ENCODE results near the gene ADCY2.

The ADCY2 gene

GRCh38 chr5:7795306-7795705 is 399.4 kb downstream of the ADCY2 start:
- no peak overlapping the region for H3K27ac ChIP-seq (ENCODE audit: low read length)
- H3K27me3 ChIP-seq (ENCODE audit: control insufficient read depth in 1 of 2, insufficient read depth in 2 of 2, low read length in 2 of 2) = no peaks in the 10 kb centered on the region
- peaks cover 4% of the 10 kb centered on the region in 2 donors for H3K36me3 ChIP-seq (ENCODE audit: control insufficient read depth in 2 of 2, insufficient read depth in 2 of 2, low read length in 2 of 2)
- H3K9me3 ChIP-seq (ENCODE audit: control insufficient read depth in 2 of 2, low read length in 2 of 2) = no peaks in the 10 kb centered on the region
- peaks cover 3% of the 10 kb centered on the region for H3K4me1 ChIP-seq (ENCODE audit: control insufficient read depth, insufficient read depth, low read length)
- H3K4me3 ChIP-seq (ENCODE audit: low read length in 2 of 2) = no peak overlapping the region
- no peak overlapping the region for H3K9ac ChIP-seq (ENCODE audit: low read length in 2 of 2)

- H3K27me3 ChIP-seq (ENCODE audit: control insufficient read depth in 1 of 2, insufficient read depth in 2 of 2, low read length in 2 of 2) = no peaks in the 10 kb centered on the region
- no peaks in the 10 kb centered on the region for H3K9me3 ChIP-seq (ENCODE audit: control insufficient read depth in 2 of 2, low read length in 2 of 2)
- H3K27ac ChIP-seq (ENCODE audit: low read length) = peak overlapping the region; percentile 24
- H3K4me1 ChIP-seq (ENCODE audit: control insufficient read depth, insufficient read depth, low read length) = no peaks in the 10 kb centered on the region
- H3K36me3 ChIP-seq (ENCODE audit: control insufficient read depth in 2 of 2, insufficient read depth in 2 of 2, low read length in 2 of 2) = peaks cover under 1 to 3% of the 10 kb centered on the region in 2 donors
- no peak overlapping the region for H3K9ac ChIP-seq (ENCODE audit: low read length in 2 of 2)
- no peak overlapping the region for H3K4me3 ChIP-seq (ENCODE audit: low read length in 2 of 2)
Observed at GRCh38 chr5:7801891-7802614, 406.1 kb downstream of the ADCY2 start.

- Histone ChIP-seq H3K9me3 (ENCODE audit: control insufficient read depth in 2 of 2, low read length in 2 of 2) (no peaks in the 10 kb centered on the region), H3K4me3 (ENCODE audit: low read length in 2 of 2) (no peak overlapping the region), H3K36me3 (ENCODE audit: control insufficient read depth in 2 of 2, insufficient read depth in 2 of 2, low read length in 2 of 2) (peaks cover 3 to 7% of the 10 kb centered on the region in 2 donors), H3K4me1 (ENCODE audit: control insufficient read depth, insufficient read depth, low read length) (no peaks in the 10 kb centered on the region), H3K27ac (ENCODE audit: low read length) (no peak overlapping the region), H3K9ac (ENCODE audit: low read length in 2 of 2) (no peak overlapping the region), H3K27me3 (ENCODE audit: control insufficient read depth in 1 of 2, insufficient read depth in 2 of 2, low read length in 2 of 2) (no peaks in the 10 kb centered on the region)
Observed at GRCh38 chr5:7802855-7803254, 406.9 kb downstream of the ADCY2 start.

- H3K4me3 ChIP-seq (ENCODE audit: low read length in 2 of 2) = no peak overlapping the region
- H3K4me1 ChIP-seq (ENCODE audit: control insufficient read depth, insufficient read depth, low read length) = no peaks in the 10 kb centered on the region
- H3K9ac ChIP-seq (ENCODE audit: low read length in 2 of 2) = no peak overlapping the region
- no peak overlapping the region for H3K27ac ChIP-seq (ENCODE audit: low read length)
- no peaks in the 10 kb centered on the region for H3K9me3 ChIP-seq (ENCODE audit: control insufficient read depth in 2 of 2, low read length in 2 of 2)
- peaks cover 3 to 7% of the 10 kb centered on the region in 2 donors for H3K36me3 ChIP-seq (ENCODE audit: control insufficient read depth in 2 of 2, insufficient read depth in 2 of 2, low read length in 2 of 2)
- no peaks in the 10 kb centered on the region for H3K27me3 ChIP-seq (ENCODE audit: control insufficient read depth in 1 of 2, insufficient read depth in 2 of 2, low read length in 2 of 2)
Observed at GRCh38 chr5:7803937-7804336, 408.0 kb downstream of the ADCY2 start.

GRCh38 chr5:7805379-7805778 is 409.4 kb downstream of the ADCY2 start:
- Histone ChIP-seq H3K27me3 (ENCODE audit: control insufficient read depth in 1 of 2, insufficient read depth in 2 of 2, low read length in 2 of 2) (no peaks in the 10 kb centered on the region), H3K9ac (ENCODE audit: low read length in 2 of 2) (no peak overlapping the region), H3K36me3 (ENCODE audit: control insufficient read depth in 2 of 2, insufficient read depth in 2 of 2, low read length in 2 of 2) (peaks cover 3 to 7% of the 10 kb centered on the region in 2 donors), H3K4me3 (ENCODE audit: low read length in 2 of 2) (no peak overlapping the region), H3K27ac (ENCODE audit: low read length) (no peak overlapping the region), H3K9me3 (ENCODE audit: control insufficient read depth in 2 of 2, low read length in 2 of 2) (no peaks in the 10 kb centered on the region), H3K4me1 (ENCODE audit: control insufficient read depth, insufficient read depth, low read length) (no peaks in the 10 kb centered on the region)

- Histone ChIP-seq H3K27ac (ENCODE audit: low read length) (no peak overlapping the region), H3K9me3 (ENCODE audit: control insufficient read depth in 2 of 2, low read length in 2 of 2) (no peaks in the 10 kb centered on the region), H3K36me3 (ENCODE audit: control insufficient read depth in 2 of 2, insufficient read depth in 2 of 2, low read length in 2 of 2) (peaks cover 3 to 7% of the 10 kb centered on the region in 2 donors), H3K27me3 (ENCODE audit: control insufficient read depth in 1 of 2, insufficient read depth in 2 of 2, low read length in 2 of 2) (no peaks in the 10 kb centered on the region), H3K9ac (ENCODE audit: low read length in 2 of 2) (no peak overlapping the region), H3K4me3 (ENCODE audit: low read length in 2 of 2) (no peak overlapping the region), H3K4me1 (ENCODE audit: control insufficient read depth, insufficient read depth, low read length) (no peaks in the 10 kb centered on the region)
Observed at GRCh38 chr5:7808998-7809397, 413.1 kb downstream of the ADCY2 start.

- Histone ChIP-seq H3K27me3 (ENCODE audit: control insufficient read depth in 1 of 2, insufficient read depth in 2 of 2, low read length in 2 of 2) (no peaks in the 10 kb centered on the region), H3K27ac (ENCODE audit: low read length) (no peak overlapping the region), H3K36me3 (ENCODE audit: control insufficient read depth in 2 of 2, insufficient read depth in 2 of 2, low read length in 2 of 2) (peaks cover 0 to 7% of the 10 kb centered on the region in 2 donors), H3K4me3 (ENCODE audit: low read length in 2 of 2) (no peak overlapping the region), H3K9me3 (ENCODE audit: control insufficient read depth in 2 of 2, low read length in 2 of 2) (no peaks in the 10 kb centered on the region), H3K9ac (ENCODE audit: low read length in 2 of 2) (no peak overlapping the region), H3K4me1 (ENCODE audit: control insufficient read depth, insufficient read depth, low read length) (peaks cover 6% of the 10 kb centered on the region)
Observed at GRCh38 chr5:7811715-7812114, 415.8 kb downstream of the ADCY2 start.

GRCh38 chr5:7813007-7813406 is 417.1 kb downstream of the ADCY2 start:
- no peaks in the 10 kb centered on the region for H3K27me3 ChIP-seq (ENCODE audit: control insufficient read depth in 1 of 2, insufficient read depth in 2 of 2, low read length in 2 of 2)
- H3K27ac ChIP-seq (ENCODE audit: low read length) = no peak overlapping the region
- H3K9me3 ChIP-seq (ENCODE audit: control insufficient read depth in 2 of 2, low read length in 2 of 2) = no peaks in the 10 kb centered on the region
- H3K4me3 ChIP-seq (ENCODE audit: low read length in 2 of 2) = no peak overlapping the region
- H3K36me3 ChIP-seq (ENCODE audit: control insufficient read depth in 2 of 2, insufficient read depth in 2 of 2, low read length in 2 of 2) = no peaks in the 10 kb centered on the region
- peaks cover 7% of the 10 kb centered on the region for H3K4me1 ChIP-seq (ENCODE audit: control insufficient read depth, insufficient read depth, low read length)
- no peak overlapping the region for H3K9ac ChIP-seq (ENCODE audit: low read length in 2 of 2)

GRCh38 chr5:7813576-7813975 is 417.6 kb downstream of the ADCY2 start:
- H3K4me3 ChIP-seq (ENCODE audit: low read length in 2 of 2) = no peak overlapping the region
- H3K4me1 ChIP-seq (ENCODE audit: control insufficient read depth, insufficient read depth, low read length) = peaks cover 7% of the 10 kb centered on the region
- no peaks in the 10 kb centered on the region for H3K36me3 ChIP-seq (ENCODE audit: control insufficient read depth in 2 of 2, insufficient read depth in 2 of 2, low read length in 2 of 2)
- no peaks in the 10 kb centered on the region for H3K9me3 ChIP-seq (ENCODE audit: control insufficient read depth in 2 of 2, low read length in 2 of 2)
- no peak overlapping the region for H3K9ac ChIP-seq (ENCODE audit: low read length in 2 of 2)
- no peaks in the 10 kb centered on the region for H3K27me3 ChIP-seq (ENCODE audit: control insufficient read depth in 1 of 2, insufficient read depth in 2 of 2, low read length in 2 of 2)
- no peak overlapping the region for H3K27ac ChIP-seq (ENCODE audit: low read length)

- peaks cover 7% of the 10 kb centered on the region for H3K4me1 ChIP-seq (ENCODE audit: control insufficient read depth, insufficient read depth, low read length)
- no peaks in the 10 kb centered on the region for H3K27me3 ChIP-seq (ENCODE audit: control insufficient read depth in 1 of 2, insufficient read depth in 2 of 2, low read length in 2 of 2)
- no peak overlapping the region for H3K9ac ChIP-seq (ENCODE audit: low read length in 2 of 2)
- peaks cover 3% of the 10 kb centered on the region in 2 donors for H3K36me3 ChIP-seq (ENCODE audit: control insufficient read depth in 2 of 2, insufficient read depth in 2 of 2, low read length in 2 of 2)
- H3K4me3 ChIP-seq (ENCODE audit: low read length in 2 of 2) = no peak overlapping the region
- no peaks in the 10 kb centered on the region for H3K9me3 ChIP-seq (ENCODE audit: control insufficient read depth in 2 of 2, low read length in 2 of 2)
- H3K27ac ChIP-seq (ENCODE audit: low read length) = no peak overlapping the region
Observed at GRCh38 chr5:7814816-7815215, 418.9 kb downstream of the ADCY2 start.

- Histone ChIP-seq H3K4me3 (ENCODE audit: low read length in 2 of 2) (peak overlapping the region; percentile 37 to 40), H3K4me1 (ENCODE audit: control insufficient read depth, insufficient read depth, low read length) (peaks cover 7% of the 10 kb centered on the region), H3K27ac (ENCODE audit: low read length) (no peak overlapping the region), H3K36me3 (ENCODE audit: control insufficient read depth in 2 of 2, insufficient read depth in 2 of 2, low read length in 2 of 2) (peaks cover 3% of the 10 kb centered on the region in 2 donors), H3K27me3 (ENCODE audit: control insufficient read depth in 1 of 2, insufficient read depth in 2 of 2, low read length in 2 of 2) (no peaks in the 10 kb centered on the region), H3K9me3 (ENCODE audit: control insufficient read depth in 2 of 2, low read length in 2 of 2) (no peaks in the 10 kb centered on the region), H3K9ac (ENCODE audit: low read length in 2 of 2) (no peak overlapping the region)
Observed at GRCh38 chr5:7815892-7816534, 420.1 kb downstream of the ADCY2 start.
